ENCODE measurements around the gene ISOC2.
"Not testable (repeated sequence)": the region's sequence is repeated elsewhere in the genome, so short reads cannot be mapped to it uniquely, and the experiment has no call there.

DNA sequence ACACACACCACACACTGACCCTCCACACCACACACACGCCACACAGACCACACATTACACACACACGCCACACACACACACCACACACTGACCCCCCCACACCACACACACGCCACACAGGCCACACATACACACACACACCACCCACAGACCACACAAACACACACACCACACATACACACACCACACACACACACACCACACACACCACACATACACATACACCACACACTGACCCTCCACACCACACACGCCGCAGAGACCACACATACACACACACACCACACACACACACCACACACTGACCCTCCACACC is 13.3 kb downstream of the ISOC2 start:
- TF ChIP-seq, protein P1, sequence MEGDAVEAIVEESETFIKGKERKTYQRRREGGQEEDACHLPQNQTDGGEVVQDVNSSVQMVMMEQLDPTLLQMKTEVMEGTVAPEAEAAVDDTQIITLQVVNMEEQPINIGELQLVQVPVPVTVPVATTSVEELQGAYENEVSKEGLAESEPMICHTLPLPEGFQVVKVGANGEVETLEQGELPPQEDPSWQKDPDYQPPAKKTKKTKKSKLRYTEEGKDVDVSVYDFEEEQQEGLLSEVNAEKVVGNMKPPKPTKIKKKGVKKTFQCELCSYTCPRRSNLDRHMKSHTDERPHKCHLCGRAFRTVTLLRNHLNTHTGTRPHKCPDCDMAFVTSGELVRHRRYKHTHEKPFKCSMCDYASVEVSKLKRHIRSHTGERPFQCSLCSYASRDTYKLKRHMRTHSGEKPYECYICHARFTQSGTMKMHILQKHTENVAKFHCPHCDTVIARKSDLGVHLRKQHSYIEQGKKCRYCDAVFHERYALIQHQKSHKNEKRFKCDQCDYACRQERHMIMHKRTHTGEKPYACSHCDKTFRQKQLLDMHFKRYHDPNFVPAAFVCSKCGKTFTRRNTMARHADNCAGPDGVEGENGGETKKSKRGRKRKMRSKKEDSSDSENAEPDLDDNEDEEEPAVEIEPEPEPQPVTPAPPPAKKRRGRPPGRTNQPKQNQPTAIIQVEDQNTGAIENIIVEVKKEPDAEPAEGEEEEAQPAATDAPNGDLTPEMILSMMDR (IDR thresholded peaks at IDR 0.05) = not testable (repeated sequence)
- TF ChIP-seq POLR2A (IDR thresholded peaks at IDR 0.05) = not testable (repeated sequence)

Data from right lobe of liver (tissue), 4 donors.